ENCODE results near the gene KPNA3.

DNA sequence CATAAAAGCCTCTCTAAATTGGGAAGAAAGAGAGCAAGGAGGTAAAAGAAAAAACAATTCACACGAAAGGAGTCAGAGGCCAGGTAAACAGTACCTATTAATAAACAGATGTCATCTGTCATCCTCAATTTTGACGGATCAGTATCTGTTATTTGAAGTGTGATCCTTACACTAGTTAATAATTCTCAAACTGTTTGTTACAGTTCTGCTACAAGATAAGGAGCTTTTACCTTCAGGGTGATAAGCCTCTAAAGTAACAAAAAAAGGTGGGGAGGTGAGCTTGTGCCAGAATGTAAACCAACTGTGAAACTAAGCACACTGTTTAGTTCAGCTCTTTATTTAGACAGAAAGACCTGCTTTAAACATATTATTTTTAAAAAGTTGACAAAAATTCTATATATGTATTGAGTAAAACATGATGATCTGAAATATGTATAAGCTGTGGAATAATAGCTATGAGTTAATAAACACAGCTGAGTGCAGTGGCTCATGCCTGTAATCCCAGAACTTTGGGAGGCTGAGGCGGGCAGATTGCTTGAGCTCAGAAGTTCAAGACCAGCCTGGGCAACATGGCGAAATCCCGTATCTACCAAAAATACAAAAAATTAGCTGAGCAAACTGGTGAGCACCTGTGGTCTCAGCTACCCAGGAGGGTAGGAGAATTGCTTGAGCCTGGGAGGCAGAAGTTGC is 52.8 kb downstream of the KPNA3 start:
- no peak for TF ChIP-seq CTCF (conservative IDR thresholded peaks at IDR 0.05; ENCODE audit: low read depth, low read length)
- TF ChIP-seq EZH2 (IDR thresholded peaks at IDR 0.05; ENCODE audit: borderline replicate concordance, low read depth, low read length, poor library complexity, severe bottlenecking): no peak
